ENCODE results near the gene TAPT1. TPM values are rescaled to one million over a fixed set of nuclear protein-coding genes. Genes with fewer than 3 reads are reported as not detected.

The TAPT1 gene
- total and polyA plus RNA-seq, 9 of the 15 experiments (the other 6 are each of a cell fraction or from before 2014, with no cell fraction given), result 1.6 to 36.7 (median 20.7) TPM

DNA sequence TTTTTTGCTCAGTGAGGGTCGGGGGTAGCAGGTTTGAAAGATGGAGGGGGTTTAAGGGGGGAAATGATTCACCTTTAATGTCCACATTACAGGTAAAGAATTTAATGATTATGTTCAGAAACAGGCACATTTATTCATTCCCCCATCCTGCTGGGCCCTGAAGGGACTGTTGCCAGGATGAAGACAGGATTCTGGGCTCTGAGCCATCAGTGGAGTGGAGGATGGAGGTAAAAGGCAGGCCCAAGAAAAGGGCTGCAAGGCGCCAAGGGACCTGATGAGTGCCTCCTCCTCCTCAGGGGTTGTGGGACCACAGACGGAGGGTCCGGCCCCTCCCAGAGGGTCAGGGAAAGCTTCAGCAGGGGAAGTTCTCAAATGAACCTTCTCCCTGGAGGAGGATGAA is 102.0 kb downstream of the TAPT1 start:
- 0% methylated on average over 4 of the region's 4 CpGs for WGBS (ENCODE audit: insufficient coverage, low coverage, missing lambda C conversion rate)
- in situ Hi-C loops (cut with MboI), result no loop called here

More for the DNA sequence above, 102.0 kb downstream of the TAPT1 start:
- DNase-seq (ENCODE audit: extremely low read depth in 1 of 4, low spot score in 3 of 4) (no peak), ATAC-seq (no peak), FAIRE-seq (no peak)
- H3K27ac ChIP-seq (ENCODE audit: extremely low read depth, low read depth, low read length), result no peak overlapping the region
- intact Hi-C loops (cut with micrococcal nuclease), result no loop called here
- H3K9ac ChIP-seq (ENCODE audit: insufficient read depth in 1 of 2, low read depth in 2 of 2, low read length in 2 of 2), result no peak overlapping the region
- H3K4me1 ChIP-seq (replicated peaks in 1 of 2; ENCODE audit: control insufficient read depth in 2 of 2, insufficient read depth in 2 of 2, low read length in 2 of 2), result peaks cover 0 to 1% of the 10 kb centered on the region in 2 experiments; a peak in 1 of 5 replicates
- H4K20me1 ChIP-seq (replicated peaks; ENCODE audit: control insufficient read depth, insufficient read depth, low read length), result no peaks in the 10 kb centered on the region
- H2AFZ ChIP-seq (ENCODE audit: low read depth, low read length), result no peak overlapping the region
- BruUV-seq (replicated peaks), result no TSS peak
- peaks cover 5 to 48% of the 10 kb centered on the region in 2 experiments; a peak in 3 of 5 replicates for H3K27me3 ChIP-seq (ENCODE audit: control insufficient read depth in 2 of 2, insufficient read depth in 2 of 2, low read length in 2 of 2)
- CTCF ChIA-PET (ENCODE audit: low intra/inter-chr PET ratio), result no interaction called here
- TF ChIP-seq CBFB (CRISPR knock-in tag; IDR thresholded peaks at IDR 0.05), result no peak
- TF ChIP-seq, protein P1, sequence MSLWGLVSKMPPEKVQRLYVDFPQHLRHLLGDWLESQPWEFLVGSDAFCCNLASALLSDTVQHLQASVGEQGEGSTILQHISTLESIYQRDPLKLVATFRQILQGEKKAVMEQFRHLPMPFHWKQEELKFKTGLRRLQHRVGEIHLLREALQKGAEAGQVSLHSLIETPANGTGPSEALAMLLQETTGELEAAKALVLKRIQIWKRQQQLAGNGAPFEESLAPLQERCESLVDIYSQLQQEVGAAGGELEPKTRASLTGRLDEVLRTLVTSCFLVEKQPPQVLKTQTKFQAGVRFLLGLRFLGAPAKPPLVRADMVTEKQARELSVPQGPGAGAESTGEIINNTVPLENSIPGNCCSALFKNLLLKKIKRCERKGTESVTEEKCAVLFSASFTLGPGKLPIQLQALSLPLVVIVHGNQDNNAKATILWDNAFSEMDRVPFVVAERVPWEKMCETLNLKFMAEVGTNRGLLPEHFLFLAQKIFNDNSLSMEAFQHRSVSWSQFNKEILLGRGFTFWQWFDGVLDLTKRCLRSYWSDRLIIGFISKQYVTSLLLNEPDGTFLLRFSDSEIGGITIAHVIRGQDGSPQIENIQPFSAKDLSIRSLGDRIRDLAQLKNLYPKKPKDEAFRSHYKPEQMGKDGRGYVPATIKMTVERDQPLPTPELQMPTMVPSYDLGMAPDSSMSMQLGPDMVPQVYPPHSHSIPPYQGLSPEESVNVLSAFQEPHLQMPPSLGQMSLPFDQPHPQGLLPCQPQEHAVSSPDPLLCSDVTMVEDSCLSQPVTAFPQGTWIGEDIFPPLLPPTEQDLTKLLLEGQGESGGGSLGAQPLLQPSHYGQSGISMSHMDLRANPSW (CRISPR knock-in tag; IDR thresholded peaks at IDR 0.05), result no peak
- TF ChIP-seq ZNF551 (CRISPR knock-in tag; IDR thresholded peaks at IDR 0.05), result no peak
- TF ChIP-seq NFRKB (IDR thresholded peaks at IDR 0.05; ENCODE audit: low read depth), result no peak
- TF ChIP-seq FOXA1 (IDR thresholded peaks at IDR 0.05; ENCODE audit: borderline replicate concordance), result no peak
- TF ChIP-seq SOX6 (IDR thresholded peaks at IDR 0.05), result no peak
- TF ChIP-seq SMAD4 (CRISPR knock-in tag; conservative IDR thresholded peaks at IDR 0.05), result no peak
- TF ChIP-seq BMI1 (IDR thresholded peaks at IDR 0.05; ENCODE audit: low read length), result no peak
- TF ChIP-seq, protein P2, sequence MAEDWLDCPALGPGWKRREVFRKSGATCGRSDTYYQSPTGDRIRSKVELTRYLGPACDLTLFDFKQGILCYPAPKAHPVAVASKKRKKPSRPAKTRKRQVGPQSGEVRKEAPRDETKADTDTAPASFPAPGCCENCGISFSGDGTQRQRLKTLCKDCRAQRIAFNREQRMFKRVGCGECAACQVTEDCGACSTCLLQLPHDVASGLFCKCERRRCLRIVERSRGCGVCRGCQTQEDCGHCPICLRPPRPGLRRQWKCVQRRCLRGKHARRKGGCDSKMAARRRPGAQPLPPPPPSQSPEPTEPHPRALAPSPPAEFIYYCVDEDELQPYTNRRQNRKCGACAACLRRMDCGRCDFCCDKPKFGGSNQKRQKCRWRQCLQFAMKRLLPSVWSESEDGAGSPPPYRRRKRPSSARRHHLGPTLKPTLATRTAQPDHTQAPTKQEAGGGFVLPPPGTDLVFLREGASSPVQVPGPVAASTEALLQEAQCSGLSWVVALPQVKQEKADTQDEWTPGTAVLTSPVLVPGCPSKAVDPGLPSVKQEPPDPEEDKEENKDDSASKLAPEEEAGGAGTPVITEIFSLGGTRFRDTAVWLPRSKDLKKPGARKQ (CRISPR knock-in tag; IDR thresholded peaks at IDR 0.05), result no peak
- no peak for TF ChIP-seq ERF (CRISPR knock-in tag; IDR thresholded peaks at IDR 0.05)
- no peak for TF ChIP-seq SREBF2 (CRISPR knock-in tag; IDR thresholded peaks at IDR 0.05)
- no peak for TF ChIP-seq CREB1 (IDR thresholded peaks at IDR 0.05)
- TF ChIP-seq CREB1 (CRISPR knock-in tag; IDR thresholded peaks at IDR 0.05), result no peak
- TF ChIP-seq ZNF384 (IDR thresholded peaks at IDR 0.05; ENCODE audit: low read depth, low read length), result no peak
- TF ChIP-seq, protein P3, sequence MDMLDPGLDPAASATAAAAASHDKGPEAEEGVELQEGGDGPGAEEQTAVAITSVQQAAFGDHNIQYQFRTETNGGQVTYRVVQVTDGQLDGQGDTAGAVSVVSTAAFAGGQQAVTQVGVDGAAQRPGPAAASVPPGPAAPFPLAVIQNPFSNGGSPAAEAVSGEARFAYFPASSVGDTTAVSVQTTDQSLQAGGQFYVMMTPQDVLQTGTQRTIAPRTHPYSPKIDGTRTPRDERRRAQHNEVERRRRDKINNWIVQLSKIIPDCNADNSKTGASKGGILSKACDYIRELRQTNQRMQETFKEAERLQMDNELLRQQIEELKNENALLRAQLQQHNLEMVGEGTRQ (CRISPR knock-in tag; IDR thresholded peaks at IDR 0.05), result no peak
- no peak for TF ChIP-seq KLF13 (tag; IDR thresholded peaks at IDR 0.05; ENCODE audit: borderline replicate concordance, low read depth)
- H3K9me3 ChIP-seq (replicated peaks; ENCODE audit: control insufficient read depth, insufficient read depth, low read depth, low read length), result no peaks in the 10 kb centered on the region
- H3K4me3 ChIP-seq, result no peak overlapping the region
- no peak overlapping the region for H3K4me2 ChIP-seq (ENCODE audit: insufficient read depth, low read length)
- no peaks in the 10 kb centered on the region for H3K79me2 ChIP-seq (ENCODE audit: control insufficient read depth, insufficient read depth, low read length)
- no peaks in the 10 kb centered on the region for H3K36me3 ChIP-seq (ENCODE audit: control insufficient read depth, insufficient read depth, low read length)
- H3K9me1 ChIP-seq (ENCODE audit: control insufficient read depth, insufficient read depth, low read length), result no peaks in the 10 kb centered on the region
- POLR2A ChIA-PET, result no interaction called here

Data from K562 (cell line).